Erythroblast (primary cell): ENCODE results near the gene ALKBH3.

Experiments
- DNase-seq, 2 experiments: peaks; one replicate each; lab custom pipeline; 2025; lab: John Stamatoyannopoulos, UW
- GATA1 ChIP-seq: IDR thresholded peaks from 2 replicates; pipeline ENCODE4 v1.6.1; 2011; ENCODE audit warnings: low read depth, mild to moderate bottlenecking, control low read depth, low read length, moderate library complexity
- POLR2A ChIP-seq: IDR thresholded peaks from 2 replicates; pipeline ENCODE4 v1.6.1; 2011; ENCODE audit warnings: mild to moderate bottlenecking, low read length

Gene ALKBH3

GRCh38 chr11:43947003-43947500 lies 66.4 kb downstream of the ALKBH3 start:
- no peak for TF ChIP-seq GATA1
- TF ChIP-seq POLR2A: no peak
- DNase-seq: peak; percentile 46 to 73

DNA sequence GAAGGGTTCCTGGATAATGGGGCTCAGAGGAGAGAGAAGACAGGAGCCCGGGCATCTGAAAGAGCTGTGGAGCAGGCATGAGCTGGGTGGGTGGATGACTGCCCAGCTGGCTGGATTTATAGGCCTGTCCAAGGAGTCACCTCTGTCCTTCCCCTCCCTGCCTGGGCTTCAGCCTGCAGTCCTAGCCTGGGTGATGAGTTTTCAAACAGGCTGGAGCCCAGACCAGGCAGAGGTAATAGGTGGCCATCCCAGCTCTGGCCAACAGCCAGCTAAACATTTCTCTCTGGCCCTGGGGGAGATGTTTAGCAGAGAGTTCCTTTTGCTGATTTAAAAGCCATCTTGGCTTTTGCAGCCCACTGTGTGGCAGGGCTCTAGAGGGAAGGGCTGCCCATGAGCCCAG lies 67.2 kb downstream of the ALKBH3 start:
- no peak for DNase-seq
- TF ChIP-seq GATA1: no peak
- TF ChIP-seq POLR2A: no peak

DNA sequence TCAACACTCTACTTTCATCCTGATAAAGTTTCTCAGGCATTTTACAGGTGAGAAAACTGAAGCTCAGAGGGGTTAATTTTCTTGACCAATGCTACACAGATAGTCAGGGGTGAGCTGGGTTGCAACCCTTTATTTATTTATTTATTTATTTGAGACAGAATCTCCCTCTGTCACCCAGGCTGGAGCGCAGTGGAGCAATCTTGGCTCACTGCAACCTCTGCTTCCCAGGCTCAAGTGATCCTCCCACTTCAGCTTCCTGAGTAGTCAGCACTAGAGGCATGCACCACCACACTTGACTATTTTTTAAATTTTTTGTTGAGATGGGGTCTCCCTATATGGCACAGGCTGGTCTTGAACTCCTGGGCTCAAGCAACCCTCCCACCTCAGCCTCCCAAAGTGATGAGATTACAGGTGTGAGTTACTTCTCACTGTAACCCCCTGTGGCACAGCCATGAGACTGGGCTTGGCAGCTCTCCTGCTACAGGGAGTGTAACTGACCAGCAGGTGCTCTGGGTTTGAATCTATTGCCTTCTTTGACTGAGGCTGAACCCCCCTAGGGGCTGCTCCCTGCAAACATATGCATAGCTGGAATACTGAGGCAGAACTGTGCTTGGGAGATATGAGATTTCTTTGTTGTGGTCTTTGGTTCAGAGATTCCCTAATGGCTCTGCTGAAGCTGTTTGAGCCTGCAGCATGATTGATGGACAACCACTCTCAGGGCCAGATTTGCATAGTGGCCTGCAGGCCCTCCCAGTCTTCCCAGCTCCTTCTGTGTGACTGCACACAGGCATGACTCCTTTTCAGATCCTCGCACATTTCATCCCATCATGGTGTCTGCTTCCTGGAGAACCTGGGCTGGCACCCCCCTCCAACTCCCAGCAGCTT lies 68.0 kb downstream of the ALKBH3 start:
- no peak for TF ChIP-seq POLR2A
- DNase-seq: no peak

DNA sequence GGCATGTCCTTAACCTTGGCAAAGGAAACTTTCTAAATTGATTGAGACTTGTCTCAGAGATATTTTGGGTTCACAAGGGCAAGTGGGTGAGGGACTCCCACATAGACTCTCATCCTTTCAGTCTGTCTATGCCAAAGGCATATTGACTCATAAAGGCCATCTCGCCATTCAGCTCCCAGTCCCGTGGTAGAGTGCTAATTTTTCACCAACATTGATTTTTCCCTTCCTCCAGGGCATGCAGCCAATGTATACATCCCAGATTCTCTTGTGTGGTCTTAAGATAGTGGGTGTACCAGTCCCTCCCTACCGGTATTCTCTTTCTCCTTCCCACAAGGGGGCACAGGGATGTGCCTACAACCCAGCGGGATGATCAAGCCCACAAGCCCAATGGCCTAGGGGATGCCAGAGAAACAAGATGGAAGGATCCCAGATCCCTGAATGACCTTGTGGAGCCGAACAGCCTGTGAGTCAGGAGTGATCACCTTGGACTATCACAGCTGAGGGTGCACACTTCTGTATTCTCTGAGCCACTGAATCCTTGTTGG lies 69.8 kb downstream of the ALKBH3 start:
- no peak for DNase-seq
- TF ChIP-seq POLR2A (no peak), GATA1 (no peak)

- TF ChIP-seq POLR2A (no peak), GATA1 (no peak)
- no peak for DNase-seq
These were observed 70.6 kb downstream of the ALKBH3 start for GRCh38 chr11:43951231-43951630.

GRCh38 chr11:43952020-43952400 lies 71.4 kb downstream of the ALKBH3 start:
- TF ChIP-seq POLR2A (no peak), GATA1 (no peak)
- peak; percentile 50 to 73 for DNase-seq

- peak; percentile 50 to 81 for DNase-seq
- no peak for TF ChIP-seq GATA1
- no peak for TF ChIP-seq POLR2A
These were observed 72.0 kb downstream of the ALKBH3 start for GRCh38 chr11:43952401-43953342.

DNA sequence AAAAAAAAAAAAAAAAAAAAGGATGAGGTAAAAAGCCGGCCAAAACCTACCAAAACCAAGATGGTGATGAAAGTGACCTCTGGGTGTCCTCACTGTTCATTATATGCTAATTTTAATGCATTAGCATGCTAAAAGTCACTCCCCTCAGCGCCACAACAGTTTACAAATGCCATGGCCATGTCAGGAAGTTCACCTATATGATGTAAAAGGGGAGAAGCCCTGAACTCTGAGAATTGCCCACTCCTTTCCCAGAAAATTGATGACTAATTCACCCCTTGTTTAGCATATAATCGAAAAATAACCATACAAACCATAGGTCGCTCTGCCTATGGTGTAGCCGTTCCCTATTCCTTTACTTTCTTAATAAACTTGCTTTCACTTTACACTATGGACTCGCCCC lies 72.9 kb downstream of the ALKBH3 start:
- TF ChIP-seq POLR2A (no peak), GATA1 (no peak)
- peak in 1 of 2 experiments; percentile 21 for DNase-seq

DNA sequence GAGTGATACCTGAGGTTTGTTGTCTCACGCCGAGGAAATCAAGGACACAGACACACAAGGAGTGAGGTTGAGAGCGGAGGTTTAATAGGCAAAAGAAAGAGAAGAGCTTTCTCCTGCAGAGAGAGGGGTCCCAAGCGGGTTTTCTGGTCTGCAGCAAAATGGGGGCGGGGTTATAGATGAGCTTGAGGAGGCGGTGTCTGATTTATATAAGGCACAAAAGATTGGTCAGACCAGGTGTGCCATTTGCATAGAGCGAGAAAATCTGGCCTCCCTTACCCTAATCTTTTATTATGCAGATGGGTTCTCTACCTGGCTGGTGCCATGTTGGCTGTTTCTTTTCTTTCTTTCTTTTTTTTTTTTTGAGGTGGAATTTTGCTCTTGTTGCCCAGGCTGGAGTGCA lies 73.6 kb downstream of the ALKBH3 start:
- TF ChIP-seq GATA1 (no peak), POLR2A (no peak)
- DNase-seq: no peak

GRCh38 chr11:43955381-43956118 lies 74.9 kb downstream of the ALKBH3 start:
- DNase-seq: no peak
- TF ChIP-seq POLR2A (no peak), GATA1 (no peak)

- DNase-seq: no peak
- TF ChIP-seq GATA1: no peak
- TF ChIP-seq POLR2A: no peak
These were observed 76.9 kb downstream of the ALKBH3 start for GRCh38 chr11:43957571-43957970.

DNA sequence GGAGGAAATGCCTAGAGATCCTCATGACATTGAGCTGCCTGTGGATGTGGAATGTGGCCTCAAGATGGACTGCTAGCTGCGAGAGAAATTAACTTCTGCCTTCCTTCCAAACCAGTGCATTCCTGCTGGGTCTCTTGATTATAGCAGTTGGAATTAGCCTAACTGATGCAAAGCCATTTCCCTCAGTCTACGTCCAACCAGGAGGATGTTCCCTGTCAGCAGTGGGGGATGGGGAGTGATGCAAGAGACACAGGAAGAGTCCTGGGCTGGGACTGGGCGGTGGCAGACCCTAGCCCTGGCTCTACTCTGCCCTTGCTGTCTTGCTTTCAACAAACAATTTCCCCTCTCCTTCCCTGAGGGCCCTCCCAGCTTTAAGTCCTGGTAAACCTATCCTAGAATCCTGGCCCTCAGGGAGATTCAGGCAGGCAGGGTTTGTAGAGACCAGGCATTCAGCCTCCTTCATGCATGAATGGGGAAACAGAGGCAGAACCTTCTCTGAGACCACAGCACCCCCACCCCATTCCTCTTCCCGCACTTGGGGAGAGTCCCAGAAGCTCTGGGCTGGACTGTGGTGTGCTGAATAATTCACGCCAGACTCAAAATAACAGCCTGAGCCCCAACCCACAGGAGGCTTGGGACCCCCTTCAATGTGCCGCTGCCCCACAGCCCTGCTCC lies 78.8 kb downstream of the ALKBH3 start:
- no peak for DNase-seq
- no peak for TF ChIP-seq POLR2A
- no peak for TF ChIP-seq GATA1
